Gastroesophageal sphincter (tissue), 4 donors: ENCODE results near the gene FOXL2NB. TPM values are rescaled to one million over a fixed set of nuclear protein-coding genes. Genes with fewer than 3 reads are reported as not detected.

Experiments
- ATAC-seq: fragments of 150-250 bp; one replicate; pipeline ENCODE4 v1.9.1; 2016; ENCODE audit warnings: mild to moderate bottlenecking, moderate library complexity
- H3K27ac ChIP-seq, 4 donors: fragments of 200-600 bp; sonication (generic) in 3 of 4; 1 replicate in 3 of 4; 2 replicates in 1 of 4; pipeline ENCODE4 v1.5.1; 2016 to 2019
- H3K27me3 ChIP-seq: fragments of 200-600 bp; sonication (generic); one replicate; pipeline ENCODE4 v1.5.1; 2019
- H3K36me3 ChIP-seq, 2 donors: fragments of 200-600 bp; sonication (generic); one replicate each; pipeline ENCODE4 v1.5.1; 2019; ENCODE audit warnings: control low read depth in 1 of 2
- H3K4me1 ChIP-seq, 3 donors: fragments of 200-600 bp; sonication (generic); 1 replicate in 2 of 3; 2 replicates in 1 of 3; pipeline ENCODE4 v1.5.1; 2016 to 2019; ENCODE audit warnings: control low read depth in 2 of 3
- H3K4me3 ChIP-seq, 2 donors: fragments of 200-600 bp; sonication (generic); one replicate each; pipeline ENCODE4 v1.5.1; 2019; ENCODE audit warnings: mild to moderate bottlenecking in 1 of 2, moderate library complexity in 1 of 2
- H3K9me3 ChIP-seq, 3 donors: fragments of 200-600 bp; sonication (generic); one replicate each; pipeline ENCODE4 v1.5.1; 2017 to 2019; ENCODE audit warnings: control low read depth in 2 of 3
- EP300 ChIP-seq: sonication (generic); formaldehyde crosslinking; IDR thresholded peaks from one replicate; pipeline ENCODE4 v1.6.1; 2017; ENCODE audit warnings: antibody characterized with exemption, mild to moderate bottlenecking
- POLR2A ChIP-seq, 2 donors: fragments of 450-650 bp; IDR thresholded peaks; one replicate each; pipeline ENCODE4 v1.6.1; 2017; ENCODE audit warnings: antibody characterized with exemption in 2 of 2, mild to moderate bottlenecking in 2 of 2, moderate library complexity in 1 of 2
- POLR2AphosphoS5 ChIP-seq: sonication (generic); formaldehyde crosslinking; IDR thresholded peaks from one replicate; pipeline ENCODE4 v1.6.1; 2017; ENCODE audit warnings: antibody characterized with exemption
- WGBS, 2 donors: methylation state at CpG; one replicate each; pipeline ENCODE4 v1.1.5; 2018; ENCODE audit warnings: low coverage in 1 of 2; 5-methylcytosine and 5-hydroxymethylcytosine counted together
- total RNA-seq, 4 donors: library from RNA; depleted of rRNA; stranded (reverse); fragments of >200 nt; gene quantifications; one replicate each; pipeline ENCODE4 v1.1.0, GENCODE V29; 2016
- TF ChIP-seq, protein P1 (sequence below), 4 experiments: fragments of 200-600 bp in 2 of 4; fragments of 450-650 bp in 2 of 4; sonication (generic) in 1 of 4; IDR thresholded peaks; one replicate each; pipeline ENCODE4 v1.5.1; 2017 to 2019; ENCODE audit warnings: antibody characterized with exemption in 4 of 4, mild to moderate bottlenecking in 2 of 4, moderate library complexity in 2 of 4

The FOXL2NB gene
- total RNA-seq, 4 donors from 2014 or later: 0.15 TPM; not detected in 3

- ATAC-seq: no peak
- no peaks in the 10 kb centered on the region for H3K4me1 ChIP-seq
These were observed 18.2 kb upstream of the FOXL2NB start for GRCh38 chr3:138928727-138929372.

GRCh38 chr3:138933068-138933668 lies 13.8 kb upstream of the FOXL2NB start:
- H3K4me3 ChIP-seq: no peak overlapping the region
- no peak overlapping the region for H3K27ac ChIP-seq
- no peaks in the 10 kb centered on the region for H3K36me3 ChIP-seq
- H3K9me3 ChIP-seq: no peaks in the 10 kb centered on the region
- peaks cover 52% of the 10 kb centered on the region for H3K27me3 ChIP-seq
- TF ChIP-seq POLR2A (IDR thresholded peaks at IDR 0.05) (no peak), EP300 (no peak), POLR2AphosphoS5 (no peak)
- TF ChIP-seq, protein P1, sequence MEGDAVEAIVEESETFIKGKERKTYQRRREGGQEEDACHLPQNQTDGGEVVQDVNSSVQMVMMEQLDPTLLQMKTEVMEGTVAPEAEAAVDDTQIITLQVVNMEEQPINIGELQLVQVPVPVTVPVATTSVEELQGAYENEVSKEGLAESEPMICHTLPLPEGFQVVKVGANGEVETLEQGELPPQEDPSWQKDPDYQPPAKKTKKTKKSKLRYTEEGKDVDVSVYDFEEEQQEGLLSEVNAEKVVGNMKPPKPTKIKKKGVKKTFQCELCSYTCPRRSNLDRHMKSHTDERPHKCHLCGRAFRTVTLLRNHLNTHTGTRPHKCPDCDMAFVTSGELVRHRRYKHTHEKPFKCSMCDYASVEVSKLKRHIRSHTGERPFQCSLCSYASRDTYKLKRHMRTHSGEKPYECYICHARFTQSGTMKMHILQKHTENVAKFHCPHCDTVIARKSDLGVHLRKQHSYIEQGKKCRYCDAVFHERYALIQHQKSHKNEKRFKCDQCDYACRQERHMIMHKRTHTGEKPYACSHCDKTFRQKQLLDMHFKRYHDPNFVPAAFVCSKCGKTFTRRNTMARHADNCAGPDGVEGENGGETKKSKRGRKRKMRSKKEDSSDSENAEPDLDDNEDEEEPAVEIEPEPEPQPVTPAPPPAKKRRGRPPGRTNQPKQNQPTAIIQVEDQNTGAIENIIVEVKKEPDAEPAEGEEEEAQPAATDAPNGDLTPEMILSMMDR (IDR thresholded peaks at IDR 0.05): no peak
- H3K4me1 ChIP-seq: peaks cover 0 to 25% (median 22%) of the 10 kb centered on the region in 3 donors
- ATAC-seq: no peak
- 73 to 76% methylated on average over 3 of the region's 4 CpGs for WGBS, 2 donors

More at GRCh38 chr3:138928727-138929372, 18.2 kb upstream of the FOXL2NB start:
- no peaks in the 10 kb centered on the region for H3K36me3 ChIP-seq
- H3K27ac ChIP-seq: no peak overlapping the region
- H3K27me3 ChIP-seq: peaks cover 19% of the 10 kb centered on the region
- H3K4me3 ChIP-seq: no peak overlapping the region
- H3K9me3 ChIP-seq: no peaks in the 10 kb centered on the region
- WGBS, 2 donors: 93% methylated on average over 10 of the region's 42 CpGs; no CpG with 5 or more reads in 1 of the 2 donors
- TF ChIP-seq POLR2AphosphoS5: no peak
- no peak for TF ChIP-seq EP300
- TF ChIP-seq, protein P1 (IDR thresholded peaks at IDR 0.05): no peak
- TF ChIP-seq POLR2A (IDR thresholded peaks at IDR 0.05): no peak

DNA sequence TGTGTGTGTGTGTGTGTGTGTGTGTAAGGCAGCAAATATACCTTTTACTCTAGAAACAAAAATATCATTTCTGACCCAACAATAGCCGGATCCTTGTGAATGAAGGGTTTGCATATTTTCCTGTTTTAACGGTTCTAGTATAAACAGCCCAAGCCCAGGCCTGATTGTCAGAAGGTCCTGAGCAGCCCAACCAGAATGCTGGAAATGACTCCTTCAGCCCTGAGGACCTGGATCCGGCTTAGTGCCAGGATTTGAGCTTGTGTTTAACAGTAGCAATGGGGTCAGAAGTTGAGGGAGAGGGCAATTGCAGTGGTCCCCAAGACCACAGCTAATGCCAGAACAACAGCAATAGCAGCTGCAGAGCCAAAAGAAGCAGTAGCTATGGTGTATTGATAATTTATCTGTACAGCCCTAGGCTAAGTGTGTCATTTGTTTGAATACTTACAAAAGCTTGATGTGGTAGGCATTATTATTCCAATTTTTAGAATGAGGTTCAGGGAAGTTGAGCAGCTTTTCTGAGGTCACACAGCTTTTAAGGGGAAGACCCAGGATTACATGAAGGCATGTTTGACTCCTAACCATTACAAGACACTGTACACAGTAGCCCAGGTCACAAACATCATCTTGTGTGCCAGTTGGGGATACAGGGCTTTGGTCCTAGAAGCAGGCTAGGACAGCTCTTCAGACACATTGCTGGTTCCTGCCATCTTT lies 12.9 kb upstream of the FOXL2NB start:
- Histone ChIP-seq H3K27ac (no peak overlapping the region), H3K4me3 (no peak overlapping the region), H3K4me1 (peaks cover 0 to 35% (median 27%) of the 10 kb centered on the region in 3 donors), H3K9me3 (no peaks in the 10 kb centered on the region), H3K36me3 (no peaks in the 10 kb centered on the region), H3K27me3 (peaks cover 62% of the 10 kb centered on the region)
- TF ChIP-seq POLR2A (IDR thresholded peaks at IDR 0.05) (no peak), POLR2AphosphoS5 (no peak), EP300 (no peak)
- TF ChIP-seq, protein P1 (IDR thresholded peaks at IDR 0.05): no peak
- no peak for ATAC-seq
- 35 to 80% methylated on average over 1 to 2 of the region's 3 CpGs for WGBS, 2 donors

DNA sequence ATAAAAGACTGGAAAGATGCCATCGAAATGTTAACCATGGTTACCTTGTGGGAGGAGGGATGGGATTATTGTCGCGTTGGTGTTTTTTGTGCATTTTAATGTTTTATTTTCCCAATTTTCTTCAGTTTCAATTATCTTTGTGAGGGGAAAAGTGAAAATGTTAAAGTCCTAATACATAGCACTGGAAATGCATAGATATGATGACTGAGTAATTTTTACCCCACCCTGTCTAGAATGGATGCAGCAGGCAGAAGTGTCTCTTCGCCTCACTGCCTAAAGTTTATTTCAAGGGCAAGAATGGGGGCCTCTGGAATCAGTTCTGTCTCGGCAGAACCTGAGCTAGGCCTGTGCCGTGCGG lies 11.5 kb upstream of the FOXL2NB start:
- no peaks in the 10 kb centered on the region for H3K9me3 ChIP-seq
- TF ChIP-seq, protein P1 (IDR thresholded peaks at IDR 0.05): no peak
- TF ChIP-seq POLR2A (IDR thresholded peaks at IDR 0.05) (no peak), EP300 (no peak), POLR2AphosphoS5 (no peak)
- no peak overlapping the region for H3K4me3 ChIP-seq
- H3K4me1 ChIP-seq: peaks cover 0 to 45% (median 34%) of the 10 kb centered on the region in 3 donors
- H3K27ac ChIP-seq: no peak overlapping the region
- no peaks in the 10 kb centered on the region for H3K36me3 ChIP-seq
- 78% methylated on average over 4 to 7 of the region's 7 CpGs for WGBS, 2 donors
- H3K27me3 ChIP-seq: peaks cover 69% of the 10 kb centered on the region
- ATAC-seq: no peak
